Astrocyte (in vitro differentiated cells and primary cell): ENCODE measurements around the gene TET1. TPM values are rescaled to one million over a fixed set of nuclear protein-coding genes. Genes with fewer than 3 reads are reported as not detected.

Experiments used
- DNase-seq: peaks from one replicate; pipeline ENCODE4 v3.0.0-alpha.2; 2010; ENCODE audit warnings: low read depth
- FAIRE-seq: peaks from 2 replicates; lab custom pipeline; 2011; peaks lifted over from hg19 to GRCh38; lab: Jason Lieb, UNC
- H2AFZ ChIP-seq: 2 replicates; pipeline ENCODE4 v1.6.0; 2012; ENCODE audit warnings: low read depth, low read length, inconsistent platforms
- H3K27ac ChIP-seq: 2 replicates; pipeline ENCODE4 v1.5.1; 2011; ENCODE audit warnings: low read depth, low read length, inconsistent platforms
- H3K27me3 ChIP-seq: 2 replicates; pipeline ENCODE4 v1.6.0; 2011; ENCODE audit warnings: low read length, inconsistent platforms; ENCODE audit not compliant: insufficient read depth
- H3K36me3 ChIP-seq: 2 replicates; pipeline ENCODE4 v1.5.1; 2011; ENCODE audit warnings: low read length, inconsistent platforms; ENCODE audit not compliant: insufficient read depth
- H3K4me1 ChIP-seq: 2 replicates; pipeline ENCODE4 v1.5.1; 2011; ENCODE audit warnings: low read length, inconsistent platforms; ENCODE audit not compliant: insufficient read depth
- H3K4me2 ChIP-seq: 2 replicates; pipeline ENCODE4 v1.6.0; 2012; ENCODE audit warnings: low read length, inconsistent platforms
- H3K4me3 ChIP-seq: 2 replicates; pipeline ENCODE4 v1.5.1; 2011; ENCODE audit warnings: low read depth, mild to moderate bottlenecking, low read length, inconsistent platforms; ENCODE audit not compliant: insufficient read depth
- H3K79me2 ChIP-seq: 2 replicates; pipeline ENCODE4 v1.6.0; 2012; ENCODE audit warnings: mild to moderate bottlenecking, low read length, inconsistent platforms; ENCODE audit not compliant: insufficient read depth
- H3K9ac ChIP-seq: 2 replicates; pipeline ENCODE4 v1.6.0; 2012; ENCODE audit warnings: mild to moderate bottlenecking, low read length, inconsistent platforms
- H3K9me3 ChIP-seq: 2 replicates; pipeline ENCODE4 v1.5.1; 2012; ENCODE audit warnings: low read depth, mild to moderate bottlenecking, low read length, inconsistent platforms; ENCODE audit not compliant: insufficient read depth
- H4K20me1 ChIP-seq: 2 replicates; pipeline ENCODE4 v1.6.0; 2012; ENCODE audit warnings: low read length, inconsistent platforms; ENCODE audit not compliant: insufficient read depth
- H3K27ac Mint-ChIP-seq: one replicate; pipeline ENCODE4 v1.8.0; 2021; ENCODE audit warnings: mild to moderate bottlenecking, mixed read lengths; ENCODE audit not compliant: unreplicated experiment
- H3K27me3 Mint-ChIP-seq: one replicate; pipeline ENCODE4 v1.8.0; 2021; ENCODE audit warnings: low read depth, mixed read lengths; ENCODE audit not compliant: unreplicated experiment
- H3K36me3 Mint-ChIP-seq: one replicate; pipeline ENCODE4 v1.8.0; 2021; ENCODE audit warnings: low read depth, mixed read lengths; ENCODE audit not compliant: unreplicated experiment
- H3K4me1 Mint-ChIP-seq: one replicate; pipeline ENCODE4 v1.8.0; 2021; ENCODE audit warnings: low read depth, mixed read lengths; ENCODE audit not compliant: unreplicated experiment
- H3K4me3 Mint-ChIP-seq: one replicate; pipeline ENCODE4 v1.8.0; 2021; ENCODE audit warnings: mild to moderate bottlenecking, moderate library complexity, mixed read lengths; ENCODE audit not compliant: unreplicated experiment
- H3K9me3 Mint-ChIP-seq: one replicate; pipeline ENCODE4 v1.8.0; 2021; ENCODE audit warnings: mild to moderate bottlenecking, mixed read lengths; ENCODE audit not compliant: unreplicated experiment
- EZH2 ChIP-seq: IDR thresholded peaks from 2 replicates; pipeline ENCODE4 v1.6.1; 2012; ENCODE audit warnings: mild to moderate bottlenecking, low read length, inconsistent platforms; ENCODE audit not compliant: insufficient read depth
- total RNA-seq: library from RNA; stranded (reverse); gene quantifications from 2 replicates; pipeline ENCODE4 v1.2.1, GENCODE V29; 2021
- TF ChIP-seq, protein P1 (sequence below): IDR thresholded peaks from 2 replicates; pipeline ENCODE4 v1.5.1; 2011; ENCODE audit warnings: low read depth, mild to moderate bottlenecking, inconsistent platforms, low read length, moderate library complexity; ENCODE audit not compliant: insufficient read depth

Gene TET1
- total RNA-seq, 1 donor from 2014 or later = 7.1 TPM

DNA sequence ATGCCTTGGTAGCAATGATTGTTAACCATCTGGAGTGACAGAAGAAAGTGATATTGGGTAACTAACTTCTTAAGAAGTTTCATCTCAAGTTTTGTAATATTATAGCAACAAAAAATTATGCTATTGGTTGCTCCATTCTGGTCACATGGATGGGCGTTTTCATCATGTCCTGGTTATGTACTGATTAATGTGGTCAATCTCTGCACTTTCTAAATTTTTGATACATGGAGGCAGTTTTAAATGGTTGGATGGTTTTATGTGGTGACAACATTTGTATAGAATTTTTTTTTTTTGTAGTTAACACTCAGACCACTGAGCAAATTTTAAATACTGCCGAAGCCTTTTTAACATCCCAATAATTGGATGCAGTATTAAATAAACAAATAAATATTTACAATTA is 105.7 kb downstream of the TET1 start:
- H3K9me3 ChIP-seq = no peaks in the 10 kb centered on the region
- peak overlapping the region; percentile 86 for H3K27ac ChIP-seq
- no peaks in the 10 kb centered on the region for H3K27me3 ChIP-seq
- H3K4me2 ChIP-seq = peak overlapping the region; percentile 32
- Mint-ChIP-seq H3K27me3 (no peaks in the 10 kb centered on the region), H3K9me3 (no peaks in the 10 kb centered on the region), H3K4me3 (no peak overlapping the region), H3K4me1 (peaks cover 5% of the 10 kb centered on the region), H3K36me3 (peaks cover 4% of the 10 kb centered on the region), H3K27ac (no peak overlapping the region)
- no peaks in the 10 kb centered on the region for H3K79me2 ChIP-seq
- peak; percentile 73 for DNase-seq
- no peak overlapping the region for H3K9ac ChIP-seq
- no peak overlapping the region for H3K4me3 ChIP-seq
- no peaks in the 10 kb centered on the region for H3K36me3 ChIP-seq
- no peak for FAIRE-seq
- H2AFZ ChIP-seq = no peak overlapping the region
- peaks cover 14% of the 10 kb centered on the region for H3K4me1 ChIP-seq
- H4K20me1 ChIP-seq = no peaks in the 10 kb centered on the region
- TF ChIP-seq EZH2 = no peak
- TF ChIP-seq, protein P1, sequence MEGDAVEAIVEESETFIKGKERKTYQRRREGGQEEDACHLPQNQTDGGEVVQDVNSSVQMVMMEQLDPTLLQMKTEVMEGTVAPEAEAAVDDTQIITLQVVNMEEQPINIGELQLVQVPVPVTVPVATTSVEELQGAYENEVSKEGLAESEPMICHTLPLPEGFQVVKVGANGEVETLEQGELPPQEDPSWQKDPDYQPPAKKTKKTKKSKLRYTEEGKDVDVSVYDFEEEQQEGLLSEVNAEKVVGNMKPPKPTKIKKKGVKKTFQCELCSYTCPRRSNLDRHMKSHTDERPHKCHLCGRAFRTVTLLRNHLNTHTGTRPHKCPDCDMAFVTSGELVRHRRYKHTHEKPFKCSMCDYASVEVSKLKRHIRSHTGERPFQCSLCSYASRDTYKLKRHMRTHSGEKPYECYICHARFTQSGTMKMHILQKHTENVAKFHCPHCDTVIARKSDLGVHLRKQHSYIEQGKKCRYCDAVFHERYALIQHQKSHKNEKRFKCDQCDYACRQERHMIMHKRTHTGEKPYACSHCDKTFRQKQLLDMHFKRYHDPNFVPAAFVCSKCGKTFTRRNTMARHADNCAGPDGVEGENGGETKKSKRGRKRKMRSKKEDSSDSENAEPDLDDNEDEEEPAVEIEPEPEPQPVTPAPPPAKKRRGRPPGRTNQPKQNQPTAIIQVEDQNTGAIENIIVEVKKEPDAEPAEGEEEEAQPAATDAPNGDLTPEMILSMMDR = no peak

DNA sequence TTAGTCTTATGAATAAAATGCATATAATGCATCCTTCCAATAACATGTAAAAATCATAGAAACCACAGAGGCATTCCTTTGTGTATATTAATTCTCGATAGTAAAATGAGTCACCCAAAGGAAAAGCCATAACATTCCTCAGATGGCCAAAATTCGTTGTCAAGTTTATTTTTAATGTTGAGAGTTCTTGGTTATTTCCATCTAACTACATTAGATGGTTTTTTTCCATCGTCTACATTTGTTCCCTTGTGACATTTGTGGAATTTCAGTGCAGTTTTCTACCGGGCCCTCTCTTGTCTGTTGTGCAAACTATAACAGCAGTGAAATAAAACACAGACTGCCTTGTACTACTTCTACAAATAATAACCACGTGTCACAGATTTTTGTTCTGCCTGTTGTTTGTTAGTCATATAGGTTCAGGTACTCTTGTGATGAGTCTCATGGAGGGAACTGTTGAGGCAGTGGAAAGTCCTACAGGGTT is 106.2 kb downstream of the TET1 start:
- peaks cover 5% of the 10 kb centered on the region for H3K4me1 Mint-ChIP-seq
- Histone ChIP-seq H3K79me2 (no peaks in the 10 kb centered on the region), H3K4me2 (peak overlapping the region; percentile 57), H4K20me1 (no peaks in the 10 kb centered on the region), H3K9me3 (no peaks in the 10 kb centered on the region), H2AFZ (peak overlapping the region; percentile 18), H3K27ac (peak overlapping the region; percentile 86), H3K4me1 (peaks cover 14% of the 10 kb centered on the region), H3K36me3 (no peaks in the 10 kb centered on the region), H3K9ac (peak overlapping the region; percentile 65), H3K4me3 (no peak overlapping the region), H3K27me3 (no peaks in the 10 kb centered on the region)
- TF ChIP-seq, protein P1 = no peak
- no peak for TF ChIP-seq EZH2
- no peak overlapping the region for H3K4me3 Mint-ChIP-seq
- no peaks in the 10 kb centered on the region for H3K27me3 Mint-ChIP-seq
- peaks cover 4% of the 10 kb centered on the region for H3K36me3 Mint-ChIP-seq
- peak overlapping the region; percentile 53 for H3K27ac Mint-ChIP-seq
- H3K9me3 Mint-ChIP-seq = no peaks in the 10 kb centered on the region
- DNase-seq (peak; percentile 93), FAIRE-seq (peak; percentile 97)

DNA sequence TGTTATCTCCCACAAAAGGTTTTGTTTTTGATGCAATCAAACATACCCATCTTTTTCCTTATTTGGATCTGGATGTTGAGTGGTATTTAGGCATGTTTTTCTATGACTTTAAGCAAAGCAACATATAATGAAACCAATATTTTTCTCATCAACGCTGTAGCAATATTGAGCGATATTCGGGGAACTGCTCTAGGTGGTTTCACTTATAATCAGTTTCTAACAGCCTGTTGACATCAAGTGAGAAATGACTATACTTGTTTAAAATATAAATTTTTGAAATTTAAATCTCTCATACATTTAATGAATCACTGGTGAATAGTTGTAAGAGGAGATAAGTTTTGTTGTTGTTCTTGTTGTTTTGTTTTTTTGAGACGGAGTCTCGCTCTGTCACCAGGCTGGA is 108.1 kb downstream of the TET1 start:
- FAIRE-seq (no peak), DNase-seq (no peak)
- Histone ChIP-seq H3K4me1 (peaks cover 14% of the 10 kb centered on the region), H3K4me3 (no peak overlapping the region), H4K20me1 (no peaks in the 10 kb centered on the region), H3K79me2 (no peaks in the 10 kb centered on the region), H3K27me3 (no peaks in the 10 kb centered on the region), H3K9me3 (no peaks in the 10 kb centered on the region), H3K4me2 (no peak overlapping the region), H3K9ac (no peak overlapping the region), H3K27ac (no peak overlapping the region), H2AFZ (no peak overlapping the region), H3K36me3 (no peaks in the 10 kb centered on the region)
- no peak overlapping the region for H3K4me3 Mint-ChIP-seq
- H3K4me1 Mint-ChIP-seq = peaks cover 5% of the 10 kb centered on the region
- no peaks in the 10 kb centered on the region for H3K9me3 Mint-ChIP-seq
- H3K36me3 Mint-ChIP-seq = peaks cover 6% of the 10 kb centered on the region
- TF ChIP-seq EZH2 = no peak
- TF ChIP-seq, protein P1 = no peak
- H3K27ac Mint-ChIP-seq = no peak overlapping the region
- H3K27me3 Mint-ChIP-seq = no peaks in the 10 kb centered on the region
